Prostate gland (tissue), 2 donors: ENCODE data around the gene TSPAN15.

ENCODE experiments used
- CTCF ChIP-seq, 4 experiments: fragments of 200-600 bp in 2 of 4; fragments of 450-650 bp in 2 of 4; sonication (generic) in 2 of 4; IDR thresholded peaks; 1 replicate in 3 of 4; 2 replicates in 1 of 4; pipeline ENCODE4 v1.5.1; 2016 to 2019; ENCODE audit warnings: antibody characterized with exemption in 4 of 4, mild to moderate bottlenecking in 2 of 4, moderate library complexity in 2 of 4
- POLR2A ChIP-seq: fragments of 450-650 bp; IDR thresholded peaks from one replicate; pipeline ENCODE4 v1.6.1; 2016; ENCODE audit warnings: antibody characterized with exemption, mild to moderate bottlenecking
- POLR2AphosphoS5 ChIP-seq: sonication (generic); formaldehyde crosslinking; IDR thresholded peaks from one replicate; pipeline ENCODE4 v1.6.1; 2017; ENCODE audit warnings: antibody characterized with exemption

GRCh38 chr10:69541463-69541862 lies 90.2 kb downstream of the TSPAN15 start:
- no peak for TF ChIP-seq POLR2A
- no peak for TF ChIP-seq CTCF (IDR thresholded peaks at IDR 0.05)
- TF ChIP-seq POLR2AphosphoS5: no peak
